Colon (tissue), 2 donors: ENCODE results near the gene FUOM.

Source experiments
- FAIRE-seq: peaks from 2 replicates; lab custom pipeline; 2012; peaks lifted over from hg19 to GRCh38; lab: Jason Lieb, UNC
- donor health status: control.
- donor health status: control.

Gene FUOM

DNA sequence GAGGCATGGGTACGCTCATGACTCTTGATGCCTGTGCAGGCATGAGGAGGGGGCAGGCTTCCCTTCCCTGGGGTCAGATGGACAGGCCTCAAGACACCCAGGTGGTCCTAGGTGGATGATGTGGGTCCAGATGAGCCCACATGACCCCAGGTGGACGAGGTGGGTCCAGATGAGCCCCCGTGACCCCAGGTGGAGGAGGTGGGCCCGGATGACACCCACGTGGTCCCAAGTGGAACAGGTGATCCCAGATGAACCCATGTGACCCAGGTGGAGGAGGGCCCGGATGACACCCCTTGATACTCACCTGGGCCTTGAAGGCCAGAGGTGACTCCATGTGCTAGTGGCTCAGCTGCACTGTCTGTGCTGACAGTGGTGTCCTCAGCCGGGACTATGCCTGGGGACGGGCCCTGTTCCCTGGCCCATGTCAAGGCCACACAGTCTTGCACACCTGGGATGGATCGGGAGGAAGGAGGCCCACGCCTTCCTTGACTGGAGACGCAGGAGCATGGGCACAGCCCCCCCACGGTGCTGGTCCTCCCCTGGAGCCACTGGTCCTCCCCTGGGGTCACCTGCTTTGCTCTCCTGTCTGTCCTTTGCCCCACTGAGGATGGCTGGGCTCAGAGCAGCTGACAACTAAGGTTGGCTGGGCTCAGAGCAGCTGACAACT is 7.4 kb downstream of the FUOM start:
- FAIRE-seq, result no peak

DNA sequence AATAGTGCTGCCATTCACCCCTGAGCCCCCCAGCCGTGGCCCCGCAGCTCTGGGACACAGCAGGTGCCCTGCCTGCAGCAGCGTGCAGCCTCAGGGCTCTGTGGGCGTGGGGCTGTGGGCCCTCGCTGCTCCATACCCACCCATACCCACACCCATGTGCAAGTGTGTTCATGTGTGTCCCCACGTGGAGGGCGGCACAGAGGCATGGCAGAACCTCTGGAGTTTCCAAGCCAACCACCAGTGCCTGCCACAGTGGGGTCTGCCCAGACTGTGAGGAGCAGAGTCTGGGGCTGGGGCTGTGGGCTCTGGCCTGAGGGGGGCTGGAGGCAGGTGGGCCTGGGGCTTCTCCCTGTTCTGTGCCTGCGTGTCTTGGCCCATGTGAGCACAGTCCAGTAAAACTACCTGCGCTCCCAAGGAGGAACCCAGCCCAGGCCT is 8.2 kb downstream of the FUOM start:
- FAIRE-seq, result no peak

DNA sequence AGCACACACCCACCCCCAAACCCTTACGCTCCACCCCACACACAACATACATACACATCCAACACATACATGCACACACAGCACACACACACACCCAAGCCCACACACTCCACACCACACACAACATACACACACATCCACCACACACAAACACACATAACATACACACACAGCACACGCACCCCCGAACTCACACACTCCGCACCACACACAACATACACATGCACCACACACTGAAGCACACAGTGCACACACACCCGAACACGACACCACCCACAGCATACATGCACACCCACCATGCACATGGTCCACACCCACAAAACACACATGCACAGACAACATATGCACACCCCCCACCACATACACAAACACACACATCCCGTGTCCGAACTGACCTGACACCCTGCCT is 8.7 kb downstream of the FUOM start:
- FAIRE-seq, result no peak

DNA sequence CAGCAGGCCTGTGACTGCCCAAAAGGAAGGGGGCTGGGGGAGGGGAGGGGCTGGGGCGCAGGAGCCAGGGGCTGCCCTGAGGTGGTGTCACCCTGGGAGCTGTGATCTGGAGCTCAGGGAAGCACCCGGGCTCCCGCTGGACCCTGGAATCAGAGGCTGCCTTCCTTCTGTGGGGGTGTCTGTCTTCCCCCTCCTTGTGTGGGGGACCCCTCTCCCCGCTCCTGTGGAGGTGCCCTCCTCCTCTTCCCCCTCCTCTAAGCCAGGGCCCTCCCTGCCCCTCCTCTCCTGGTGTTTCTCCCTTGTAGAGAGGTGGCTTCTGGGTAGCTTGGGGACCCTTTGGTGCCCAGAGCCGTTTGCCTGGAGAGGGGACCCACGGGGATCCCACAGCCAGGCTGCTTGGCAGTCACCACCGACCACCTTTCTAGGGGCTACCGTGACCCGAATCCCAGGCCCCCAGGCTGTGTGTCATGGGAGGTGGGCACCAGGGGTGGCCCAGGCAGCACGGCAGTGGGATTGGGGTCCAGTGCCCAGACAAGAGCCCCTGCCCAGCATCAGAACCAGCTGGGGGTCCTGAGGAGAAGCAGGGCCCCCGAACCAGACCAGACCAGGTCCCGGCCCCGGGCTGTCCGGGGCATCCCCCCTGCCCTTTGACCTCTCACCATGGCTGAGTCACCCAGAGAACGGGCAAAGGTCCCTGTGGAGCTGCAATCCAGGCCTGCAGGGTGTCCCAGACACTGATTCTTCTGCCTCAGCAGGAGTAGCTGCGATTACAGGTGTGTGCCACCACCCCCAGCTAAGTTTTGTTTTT is 9.9 kb downstream of the FUOM start:
- FAIRE-seq, result no peak

DNA sequence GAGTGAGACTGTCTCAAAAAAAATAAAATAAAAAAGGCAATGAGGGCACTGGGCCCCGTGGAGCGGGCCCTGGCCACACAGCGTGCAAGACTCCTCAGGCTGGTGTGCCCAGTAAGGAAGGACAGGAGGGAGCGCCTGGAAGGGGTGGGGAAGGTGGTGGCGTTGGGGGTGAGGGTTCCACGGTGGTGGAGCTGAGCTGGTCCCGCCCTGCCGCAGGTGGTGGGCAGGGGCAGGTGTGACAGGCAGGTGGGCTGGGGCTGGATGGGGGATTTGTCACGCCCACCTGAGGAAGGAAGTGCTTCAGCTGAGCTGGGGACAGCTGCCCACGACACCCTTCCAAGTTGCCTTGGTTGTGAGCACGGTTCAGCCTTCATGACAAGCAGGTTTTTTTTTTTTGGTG is 11.4 kb downstream of the FUOM start:
- no peak for FAIRE-seq

DNA sequence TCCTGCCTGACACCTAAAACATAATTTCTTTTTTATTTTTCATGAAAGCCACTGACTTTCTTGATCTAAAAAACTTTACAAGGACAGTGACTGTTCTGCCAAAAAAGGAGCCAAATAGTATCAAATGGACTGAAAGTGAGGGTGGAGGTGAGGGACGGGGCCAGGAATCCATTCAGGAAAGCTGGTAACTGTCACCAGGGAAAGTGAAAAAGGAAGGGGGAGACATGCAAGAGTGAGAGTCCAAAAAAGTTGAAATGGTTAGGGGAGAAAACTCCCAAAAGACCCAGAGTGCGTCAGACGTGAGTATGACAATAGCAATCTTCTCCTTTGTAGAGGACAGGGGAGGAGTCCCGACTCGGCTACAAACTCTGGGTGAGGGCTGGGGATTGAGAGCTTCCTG is 13.6 kb downstream of the FUOM start:
- FAIRE-seq, result no peak

DNA sequence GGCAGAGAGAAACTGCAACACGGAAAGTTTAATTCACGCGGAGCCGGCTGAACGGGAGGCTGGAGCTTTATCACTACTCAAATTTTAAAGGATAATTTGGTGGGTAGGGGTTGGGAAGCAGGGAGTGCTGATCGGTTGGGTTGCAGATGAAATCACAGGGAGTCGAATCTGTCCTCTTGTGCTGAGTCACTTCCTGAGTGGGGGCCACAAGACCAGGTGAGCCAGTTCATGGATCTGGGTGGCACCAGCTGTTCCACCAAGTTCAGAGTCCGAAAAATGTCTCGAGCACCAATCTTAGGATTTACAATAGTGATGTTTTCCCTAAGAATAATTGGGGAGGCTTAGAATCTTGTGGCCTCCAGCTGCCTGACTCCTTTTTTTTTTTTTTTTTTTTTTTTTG is 14.3 kb downstream of the FUOM start:
- no peak for FAIRE-seq

- FAIRE-seq, result no peak
These were observed 14.9 kb downstream of the FUOM start for GRCh38 chr10:133342942-133343341.

GRCh38 chr10:133341983-133342382 is 15.8 kb downstream of the FUOM start:
- no peak for FAIRE-seq

- no peak for FAIRE-seq
These were observed 18.0 kb downstream of the FUOM start for GRCh38 chr10:133339708-133340380.

DNA sequence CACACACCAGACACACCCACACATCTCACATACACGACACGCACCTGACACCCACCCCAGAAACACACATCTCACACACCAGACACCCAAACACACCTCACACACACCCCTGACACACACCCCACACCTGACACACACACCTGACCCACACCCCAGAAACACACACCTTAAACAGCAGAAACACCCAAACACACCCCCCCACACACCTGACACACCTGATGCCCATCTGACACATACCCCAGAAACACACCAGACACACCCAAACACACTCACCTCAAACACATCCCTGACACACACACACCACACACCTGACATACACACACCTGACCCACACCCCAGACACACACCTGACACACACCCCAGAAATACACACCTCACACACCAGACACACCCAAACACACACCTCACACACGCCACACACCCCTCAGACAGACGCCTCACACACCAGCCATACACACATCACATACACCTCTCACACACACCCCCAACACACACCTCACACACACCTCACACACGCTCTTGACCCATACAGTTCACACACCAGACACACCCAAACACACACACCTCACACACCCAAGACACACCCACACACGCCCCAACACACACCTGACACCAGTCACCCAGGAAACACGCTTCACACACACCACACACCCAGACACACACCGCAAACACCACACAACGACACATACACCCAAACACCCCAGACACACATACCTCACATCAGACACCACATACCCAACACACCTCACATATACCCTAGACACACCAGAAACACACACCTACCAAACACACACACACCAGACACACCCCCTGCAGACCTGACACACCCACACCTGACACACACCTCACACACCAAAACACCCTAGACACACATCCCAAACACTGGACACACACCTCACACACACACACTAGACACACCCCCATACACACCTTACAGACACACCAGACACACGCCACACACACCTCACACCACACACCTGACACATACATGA is 19.4 kb downstream of the FUOM start:
- FAIRE-seq, result no peak

- FAIRE-seq, result no peak
These were observed 20.5 kb downstream of the FUOM start for GRCh38 chr10:133337370-133337725.

- FAIRE-seq, result no peak
These were observed 21.0 kb downstream of the FUOM start, which contains the start of gene CALY for GRCh38 chr10:133336577-133337369. Gene CALY (minus strand): TSS chr10:133336896. CDS start chr10:133328989, 7,907 bp downstream.

GRCh38 chr10:133336118-133336576 is 21.7 kb downstream of the FUOM start:
- FAIRE-seq, result no peak

DNA sequence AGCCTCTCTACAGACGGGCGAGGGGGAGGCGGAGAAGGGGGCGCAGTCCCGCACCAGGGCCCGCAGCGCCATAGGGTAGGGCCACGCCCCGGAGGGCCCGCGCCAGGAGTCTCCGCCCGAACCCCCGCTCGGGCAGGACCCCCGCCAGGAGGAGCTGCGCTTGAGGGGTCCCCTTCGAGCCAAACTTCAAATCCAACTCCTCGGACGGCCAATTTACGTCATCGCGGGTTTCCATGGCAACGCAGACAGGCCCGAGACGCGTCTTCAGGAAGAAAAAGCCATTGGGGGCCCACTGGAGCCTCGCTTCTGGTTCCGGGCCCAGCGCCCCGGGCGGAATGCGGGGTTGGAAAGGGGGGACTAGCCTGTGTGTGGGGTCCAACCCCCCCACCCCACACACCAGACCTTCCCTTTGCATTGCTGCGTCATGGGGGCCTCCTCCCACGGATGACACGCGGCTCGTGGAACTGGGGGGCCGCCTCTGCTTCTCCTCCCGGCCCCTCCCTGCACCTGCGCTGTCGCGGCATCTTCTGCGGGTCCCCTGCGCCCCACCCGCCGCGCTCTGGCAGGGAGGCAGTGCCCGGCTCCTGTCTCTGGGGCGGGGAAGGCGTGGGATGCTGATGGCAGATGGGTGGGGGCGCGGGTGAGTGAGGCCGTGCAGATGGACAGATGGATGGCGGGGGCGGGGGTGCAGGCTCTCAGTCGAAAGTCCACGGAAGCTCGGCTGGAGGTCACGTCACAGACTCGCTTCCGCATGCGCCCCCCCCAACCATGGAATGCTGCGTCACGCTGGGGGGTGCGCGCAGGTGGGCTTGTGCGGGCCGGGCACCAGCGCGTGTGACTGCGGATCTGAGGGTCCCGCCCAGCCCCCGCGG is 22.3 kb downstream of the FUOM start:
- no peak for FAIRE-seq

- FAIRE-seq, result no peak
These were observed 23.1 kb downstream of the FUOM start for GRCh38 chr10:133334503-133335245.

DNA sequence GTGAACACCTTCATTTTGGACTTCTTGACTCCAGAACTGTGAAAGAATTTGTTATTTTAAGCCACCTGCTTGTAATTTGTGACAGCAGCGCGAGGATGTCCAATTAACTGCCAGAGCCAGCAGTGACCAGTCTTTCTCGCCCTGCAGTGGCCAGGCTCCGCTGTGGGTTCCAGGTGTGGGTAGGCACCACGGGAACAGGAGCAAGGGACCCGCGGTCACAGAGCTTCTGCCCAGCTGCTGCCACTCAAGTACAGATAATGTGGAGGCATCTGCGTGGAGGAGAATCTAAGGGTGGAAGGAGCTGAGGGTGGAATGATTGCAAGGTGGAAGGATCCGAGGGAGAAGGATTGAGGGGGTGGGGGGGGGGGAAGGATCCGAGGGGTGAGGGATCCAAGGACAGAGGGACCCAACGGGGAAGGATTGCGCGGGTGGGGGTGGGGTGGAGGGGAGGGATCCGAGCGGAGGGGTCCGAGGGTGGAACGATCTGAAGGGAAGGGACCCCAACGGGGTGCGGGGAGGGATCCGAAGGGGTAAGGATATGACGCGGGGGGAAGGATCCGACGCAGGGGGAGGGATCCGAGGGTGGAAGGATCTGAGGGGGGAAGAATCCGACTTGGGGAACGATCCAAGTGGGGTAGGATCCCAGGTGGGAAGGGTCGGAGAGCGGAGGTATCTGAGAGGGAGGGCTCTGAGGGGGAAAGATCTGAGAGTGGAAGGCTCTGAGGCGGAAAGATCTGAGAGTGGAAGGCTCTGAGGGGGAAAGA is 24.7 kb downstream of the FUOM start:
- FAIRE-seq, result no peak

DNA sequence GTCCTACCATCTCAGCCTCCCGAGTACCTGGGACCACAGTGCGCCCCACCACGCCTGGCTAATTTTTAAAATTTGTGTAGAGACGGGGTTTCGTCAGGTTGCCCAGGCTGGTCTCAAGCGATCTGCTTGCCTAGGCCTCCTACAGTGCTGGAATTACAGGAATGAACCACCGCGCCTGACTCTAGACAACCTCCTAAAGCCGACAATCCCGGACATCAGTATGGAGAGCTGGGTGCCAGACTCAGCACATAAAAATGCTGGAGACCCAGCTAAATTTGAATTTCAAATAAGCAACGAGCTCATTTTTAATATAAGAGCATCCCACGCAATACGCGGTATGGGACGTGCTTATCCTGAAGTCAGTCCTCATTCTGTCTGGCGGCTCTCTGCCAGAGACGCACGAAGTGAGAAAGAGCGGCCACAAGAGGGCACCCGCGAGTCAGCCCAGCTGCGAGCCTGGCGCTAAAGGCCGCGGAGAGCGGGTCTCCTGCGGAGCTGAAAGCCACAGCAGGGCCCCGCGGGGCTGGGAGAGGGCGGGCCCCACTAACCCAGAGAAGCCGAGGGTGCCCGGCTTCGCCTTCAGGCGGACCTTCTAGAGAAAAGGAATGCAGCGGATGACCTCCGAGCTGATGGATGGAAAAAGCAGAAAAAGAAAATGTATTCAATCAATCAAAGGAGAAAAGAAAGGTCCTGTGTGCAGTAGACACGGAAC is 28.2 kb downstream of the FUOM start:
- FAIRE-seq, result no peak
